ENCODE data around the gene PTEN. TPM values are rescaled to one million over a fixed set of nuclear protein-coding genes. Genes with fewer than 3 reads are reported as not detected.
"Not testable (repeated sequence)": the region's sequence is repeated elsewhere in the genome, so short reads cannot be mapped to it uniquely, and the experiment has no call there.

The PTEN gene
- total RNA-seq, 1 donor from 2014 or later = 121 TPM

GRCh38 chr10:87867453-87867852 is 4.0 kb downstream of the PTEN start:
- TF ChIP-seq CTCF (IDR thresholded peaks at IDR 0.05) (no peak), POLR2A (IDR thresholded peaks at IDR 0.05) (no peak), POLR2AphosphoS5 (IDR thresholded peaks at IDR 0.05; ENCODE audit: insufficient read depth in 1 of 2, low read depth in 1 of 2) (no peak)
- Histone ChIP-seq H3K27ac (peak overlapping the region; percentile 99), H3K4me1 (peaks cover 46% of the 10 kb centered on the region), H3K9me3 (no peaks in the 10 kb centered on the region), H3K27me3 (no peaks in the 10 kb centered on the region), H3K36me3 (no peaks in the 10 kb centered on the region), H3K4me3 (peak overlapping the region; percentile 81 to 88)
- intact Hi-C loops (cut with DNase I) = loop anchor here (10.0 kb wide), 1 partner anchor 687 kb away; no protein-coding TSS in a partner anchor
- no peak for DNase-seq (ENCODE audit: extremely low spot score in 2 of 2)

GRCh38 chr10:87868277-87868676 is 4.9 kb downstream of the PTEN start:
- peaks cover 54% of the 10 kb centered on the region for H3K4me1 ChIP-seq
- TF ChIP-seq POLR2AphosphoS5 (IDR thresholded peaks at IDR 0.05; ENCODE audit: insufficient read depth in 1 of 2, low read depth in 1 of 2) (no peak), POLR2A (IDR thresholded peaks at IDR 0.05) (no peak), CTCF (IDR thresholded peaks at IDR 0.05) (no peak)
- H3K27ac ChIP-seq = peak overlapping the region; percentile 99
- intact Hi-C loops (cut with DNase I) = loop anchor here (10.0 kb wide), 1 partner anchor 687 kb away; no protein-coding TSS in a partner anchor
- H3K4me3 ChIP-seq = peak overlapping the region; percentile 81 to 88
- H3K27me3 ChIP-seq = no peaks in the 10 kb centered on the region
- H3K9me3 ChIP-seq = no peaks in the 10 kb centered on the region
- DNase-seq (ENCODE audit: extremely low spot score in 2 of 2) = no peak
- H3K36me3 ChIP-seq = no peaks in the 10 kb centered on the region

- not testable (repeated sequence) for H3K36me3 ChIP-seq; DNase-seq (ENCODE audit: extremely low spot score in 2 of 2); H3K27me3 ChIP-seq; H3K9me3 ChIP-seq
- Histone ChIP-seq H3K4me1 (peaks cover 62% of the 10 kb centered on the region), H3K4me3 (peak overlapping the region; percentile 81 to 88), H3K27ac (peak overlapping the region; percentile 99)
- intact Hi-C loops (cut with DNase I) = loop anchor here (10.0 kb wide), 1 partner anchor 686 kb away; no protein-coding TSS in a partner anchor
These were observed 5.7 kb downstream of the PTEN start for GRCh38 chr10:87869139-87869538.

- Histone ChIP-seq H3K27me3 (no peaks in the 10 kb centered on the region), H3K27ac (peak overlapping the region; percentile 99), H3K36me3 (no peaks in the 10 kb centered on the region), H3K4me1 (peaks cover 71% of the 10 kb centered on the region), H3K4me3 (peak overlapping the region; percentile 17 to 81), H3K9me3 (no peaks in the 10 kb centered on the region)
- TF ChIP-seq POLR2A (IDR thresholded peaks at IDR 0.05) (no peak), CTCF (IDR thresholded peaks at IDR 0.05) (no peak), POLR2AphosphoS5 (IDR thresholded peaks at IDR 0.05; ENCODE audit: insufficient read depth in 1 of 2, low read depth in 1 of 2) (no peak)
- no peak for DNase-seq (ENCODE audit: extremely low spot score in 2 of 2)
- intact Hi-C loops (cut with DNase I) = loop anchor here (10.0 kb wide), 1 partner anchor 685 kb away; no protein-coding TSS in a partner anchor
These were observed 6.5 kb downstream of the PTEN start for GRCh38 chr10:87869773-87870551.

- Histone ChIP-seq H3K9me3 (no peaks in the 10 kb centered on the region), H3K4me3 (peak overlapping the region; percentile 4 to 18), H3K36me3 (no peaks in the 10 kb centered on the region), H3K27me3 (no peaks in the 10 kb centered on the region), H3K27ac (peak overlapping the region; percentile 99), H3K4me1 (peaks cover 83% of the 10 kb centered on the region)
- TF ChIP-seq POLR2A (IDR thresholded peaks at IDR 0.05) (no peak), POLR2AphosphoS5 (IDR thresholded peaks at IDR 0.05; ENCODE audit: insufficient read depth in 1 of 2, low read depth in 1 of 2) (no peak), CTCF (IDR thresholded peaks at IDR 0.05) (no peak)
- no peak for DNase-seq (ENCODE audit: extremely low spot score in 2 of 2)
- intact Hi-C loops (cut with DNase I) = no loop called here
These were observed 9.4 kb downstream of the PTEN start for GRCh38 chr10:87872828-87873227.
